HG02798 (cell line): Measurements from ENCODE around the gene MRPL49.
A peak's percentile ranks its signal among the peaks of the same experiment; 100 is the strongest.
"Not testable (repeated sequence)": the region's sequence is repeated elsewhere in the genome, so short reads cannot be mapped to it uniquely, and the experiment has no call there.

Experiments used
- ATAC-seq: cut with Tn5 transposase; IDR thresholded peaks from one replicate; pipeline ENCODE4 v1.9.1; 2021; ENCODE audit warnings: mild to moderate bottlenecking; ENCODE audit not compliant: unreplicated experiment, poor library complexity

The MRPL49 gene

GRCh38 chr11:65117206-65118096 lies 4.7 kb upstream of the MRPL49 start, which contains the start of gene ZNHIT2:
Gene ZNHIT2 (minus strand): TSS chr11:65117701. CDS start chr11:65117653, 48 bp downstream.
- peak; percentile 73 for ATAC-seq

GRCh38 chr11:65118097-65118837 lies 3.9 kb upstream of the MRPL49 start:
- ATAC-seq: no peak

- ATAC-seq: not testable (repeated sequence)
These were observed 3.0 kb upstream of the MRPL49 start for GRCh38 chr11:65118891-65119669.

- no peak for ATAC-seq
These were observed 2.5 kb upstream of the MRPL49 start for GRCh38 chr11:65119670-65119995.

GRCh38 chr11:65120831-65121230 lies 1.3 kb upstream of the MRPL49 start:
- ATAC-seq: no peak

- ATAC-seq: no peak
These were observed 665 bp upstream of the MRPL49 start for GRCh38 chr11:65121447-65121864.

DNA sequence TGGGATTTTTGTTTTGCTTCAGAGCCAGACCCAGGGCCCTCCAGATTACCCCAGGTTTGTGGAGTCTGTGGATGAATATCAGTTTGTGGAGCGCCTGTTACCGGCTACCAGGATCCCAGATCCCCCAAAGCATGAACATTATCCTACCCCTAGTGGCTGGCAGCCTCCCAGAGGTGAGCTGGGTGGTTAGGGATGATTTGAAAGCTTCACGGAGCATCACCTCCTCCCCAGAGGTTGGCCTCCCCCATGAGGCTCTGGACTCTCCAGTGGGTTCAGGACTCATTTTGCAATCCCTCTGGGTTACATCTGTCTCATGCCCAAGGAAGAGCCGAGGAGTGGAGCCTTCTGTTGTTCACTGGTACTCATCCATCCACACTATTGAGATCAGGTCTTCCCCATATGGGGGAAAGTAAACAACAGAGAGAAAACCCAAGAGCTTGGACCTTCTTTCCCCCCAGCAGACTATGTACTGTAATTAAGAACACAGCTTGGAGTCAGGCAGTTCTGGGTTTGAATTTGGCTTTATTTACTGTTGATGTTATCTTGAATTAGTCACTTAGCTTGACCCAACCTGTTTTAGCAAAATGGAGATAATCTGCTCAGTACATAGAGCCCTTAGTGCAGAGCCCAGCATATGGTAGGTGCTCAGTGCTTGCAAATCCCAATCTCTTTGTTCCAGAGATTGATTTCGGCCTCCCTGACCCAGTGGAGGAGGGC lies 2.5 kb downstream of the MRPL49 start:
- ATAC-seq: no peak

DNA sequence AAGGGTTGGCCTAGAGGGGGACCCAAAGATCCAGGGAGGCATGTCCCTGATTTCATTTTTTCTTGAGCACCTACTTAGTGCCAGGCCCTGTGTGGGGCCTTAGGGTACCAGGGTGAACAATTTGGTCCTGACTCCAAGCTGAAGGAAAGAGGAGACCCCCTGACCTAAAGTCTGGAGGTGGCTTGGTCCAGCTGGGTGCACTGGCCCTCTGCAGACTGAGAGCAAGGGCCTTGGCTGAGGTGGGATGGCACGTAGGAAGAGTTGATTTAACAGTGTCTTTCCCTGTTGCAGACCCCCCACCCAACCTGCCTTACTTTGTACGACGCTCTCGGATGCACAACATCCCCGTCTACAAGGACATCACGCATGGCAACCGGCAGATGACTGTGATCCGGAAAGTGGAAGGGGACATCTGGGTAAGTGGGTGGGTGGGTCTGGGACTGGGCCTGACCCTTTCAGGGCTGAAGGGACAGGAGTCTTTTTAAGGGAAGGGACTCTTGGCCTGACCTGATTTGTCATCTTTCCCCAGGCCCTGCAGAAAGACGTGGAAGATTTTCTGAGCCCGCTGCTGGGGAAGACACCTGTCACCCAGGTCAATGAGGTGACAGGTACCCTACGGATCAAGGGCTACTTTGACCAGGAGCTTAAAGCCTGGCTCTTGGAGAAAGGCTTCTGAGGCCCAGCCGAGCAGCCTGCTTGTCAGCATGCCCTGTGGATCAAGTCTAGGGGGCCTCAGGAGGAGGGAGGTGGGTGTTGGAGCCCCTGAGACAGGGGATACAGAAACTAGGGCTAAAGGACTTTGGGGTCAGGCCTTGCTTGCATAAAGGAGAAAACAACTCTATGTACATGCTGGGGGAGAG lies 3.3 kb downstream of the MRPL49 start:
- no peak for ATAC-seq

GRCh38 chr11:65126624-65127274 lies 4.6 kb downstream of the MRPL49 start:
- ATAC-seq: no peak

GRCh38 chr11:65127473-65128181 lies 5.5 kb downstream of the MRPL49 start:
- no peak for ATAC-seq

GRCh38 chr11:65128182-65129145 lies 6.3 kb downstream of the MRPL49 start:
- ATAC-seq: no peak

- no peak for ATAC-seq
These were observed 7.7 kb downstream of the MRPL49 start for GRCh38 chr11:65129649-65130441.

DNA sequence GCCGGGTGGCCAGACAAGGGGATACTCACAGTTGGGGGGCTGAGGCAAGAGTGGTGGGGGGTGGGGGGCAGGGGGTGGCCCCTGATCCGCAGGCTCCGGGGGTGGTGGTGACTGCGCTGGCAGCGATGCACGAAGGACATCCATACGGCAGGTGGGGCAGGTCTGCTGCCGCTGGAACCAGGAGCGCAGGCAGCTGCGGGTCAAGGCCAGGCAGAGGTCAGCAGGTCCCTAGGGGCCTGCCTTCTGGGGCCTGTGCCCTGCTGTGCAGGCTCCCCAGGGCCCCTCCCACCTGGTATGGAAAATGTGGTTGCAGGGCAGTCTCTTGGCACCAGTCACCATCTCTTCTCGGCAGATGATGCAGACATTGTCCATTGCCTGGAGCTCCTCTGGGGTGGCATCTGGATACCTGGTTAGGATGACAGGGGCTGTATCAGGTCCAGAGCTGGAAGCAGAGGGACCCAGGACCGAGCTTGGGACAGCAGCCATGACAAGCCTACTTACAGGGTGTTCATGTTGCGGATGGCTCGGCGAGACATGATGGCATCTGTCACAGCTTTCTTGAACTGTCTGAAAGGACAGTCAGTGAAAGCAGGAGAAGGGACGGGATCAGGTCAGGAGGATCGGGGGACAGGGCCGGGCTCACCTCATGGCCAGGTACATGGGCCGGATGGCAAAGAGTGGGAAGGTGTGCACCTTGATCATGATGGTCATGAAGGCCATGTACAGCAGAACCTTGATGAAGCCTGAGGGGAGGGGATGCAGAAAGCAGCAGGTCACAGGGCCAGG lies 8.7 kb downstream of the MRPL49 start:
- no peak for ATAC-seq

GRCh38 chr11:65131417-65131776 lies 9.3 kb downstream of the MRPL49 start:
- ATAC-seq: no peak

DNA sequence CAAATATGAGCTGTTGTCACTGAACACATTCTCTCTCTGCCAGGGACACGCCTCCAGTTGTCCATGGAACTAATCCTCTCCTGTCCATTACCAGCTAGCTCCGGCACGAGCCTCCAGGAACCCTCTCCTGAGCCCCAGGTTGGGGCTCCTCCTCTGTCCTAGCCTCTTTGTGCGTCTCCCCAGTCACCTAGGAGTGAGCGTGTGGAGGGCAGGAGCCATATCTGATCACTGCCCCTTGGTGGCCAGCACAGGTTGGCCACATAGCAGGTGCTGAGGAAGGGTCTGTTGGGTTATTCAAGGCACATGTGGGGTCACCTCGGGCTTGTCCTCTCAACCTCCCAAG lies 9.7 kb downstream of the MRPL49 start:
- no peak for ATAC-seq
